Measurements from ENCODE around the gene DHRS3.

DNA sequence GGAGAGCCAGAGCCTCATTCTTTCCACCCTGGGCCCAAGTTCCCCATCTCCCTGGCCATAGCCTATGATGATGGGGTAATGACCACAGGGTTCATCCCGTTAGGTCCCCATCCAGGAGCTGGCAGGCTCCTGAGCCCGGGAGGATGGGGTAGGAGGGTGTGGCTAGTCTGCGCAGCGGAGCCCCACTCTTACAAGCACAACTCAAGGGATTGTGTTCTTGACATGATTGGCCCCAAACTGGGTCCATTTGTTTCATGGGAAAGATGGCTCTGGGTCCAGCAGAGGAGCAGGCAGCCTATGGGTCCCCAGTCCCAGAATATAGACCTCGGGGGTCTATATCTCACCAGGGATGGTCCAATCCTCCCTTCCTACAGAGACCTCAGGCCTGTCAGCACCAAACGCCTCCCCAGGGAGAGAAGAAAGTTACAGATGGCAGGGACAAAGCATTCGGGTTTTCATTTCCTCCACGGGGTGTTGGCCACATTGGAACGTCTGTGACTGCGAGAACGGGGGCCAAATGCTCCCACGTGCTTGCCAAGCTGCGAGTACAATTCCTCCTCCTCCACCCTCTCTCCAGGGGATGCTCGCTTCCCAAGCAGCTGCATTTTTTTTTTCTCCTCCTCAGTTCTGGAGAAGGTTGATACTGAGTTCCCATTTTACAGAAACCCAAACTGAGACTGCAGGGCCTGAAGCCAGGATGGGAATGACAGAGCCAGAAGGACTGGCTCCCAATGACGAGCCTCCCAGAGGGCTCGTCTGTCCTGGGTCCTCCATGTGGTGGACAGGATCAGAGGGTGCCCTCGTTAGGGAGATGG lies 71.0 kb downstream of the DHRS3 start:
- TF ChIP-seq ZNF274 (IDR thresholded peaks at IDR 0.05; ENCODE audit: low read depth, low read length) (no peak), YY1 (IDR thresholded peaks at IDR 0.05; ENCODE audit: insufficient read depth, insufficient read length) (no peak), SUZ12 (IDR thresholded peaks at IDR 0.05; ENCODE audit: extremely low read depth, insufficient read depth, insufficient read length) (no peak)
